Fibroblast of upper back skin (primary cell): Measurements from ENCODE around the gene ANAPC4.

Source experiments
- DNase-seq: peaks from one replicate; pipeline ENCODE4 v3.0.0-alpha.2; 2013

Gene ANAPC4

DNA sequence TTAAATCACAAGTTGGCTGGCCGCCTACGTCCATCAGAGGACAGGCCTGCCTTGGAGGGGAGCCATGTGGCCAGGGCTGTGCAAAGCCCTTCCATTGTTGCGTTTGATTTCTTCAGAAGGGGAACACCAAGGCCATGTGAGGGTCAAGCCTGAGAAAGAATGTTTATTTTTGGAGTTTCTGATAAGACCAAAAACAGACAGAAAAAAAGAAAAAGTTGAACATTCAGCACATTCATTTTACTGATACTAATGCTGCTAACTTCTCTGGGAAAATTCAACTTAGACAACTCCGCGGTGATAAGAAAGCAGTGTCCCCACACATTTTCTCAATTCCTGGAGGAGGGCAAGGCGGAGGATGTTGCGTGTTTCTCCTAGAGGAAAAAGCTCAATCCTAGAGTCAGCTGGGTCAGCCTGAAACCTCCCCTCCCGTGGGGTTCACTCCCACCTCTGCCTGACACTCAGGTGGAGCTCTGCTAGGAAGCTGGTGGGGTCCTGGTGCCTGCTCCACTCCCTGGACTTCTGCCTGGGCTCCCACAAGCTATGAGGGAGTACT lies 63.5 kb downstream of the ANAPC4 start:
- no peak for DNase-seq

DNA sequence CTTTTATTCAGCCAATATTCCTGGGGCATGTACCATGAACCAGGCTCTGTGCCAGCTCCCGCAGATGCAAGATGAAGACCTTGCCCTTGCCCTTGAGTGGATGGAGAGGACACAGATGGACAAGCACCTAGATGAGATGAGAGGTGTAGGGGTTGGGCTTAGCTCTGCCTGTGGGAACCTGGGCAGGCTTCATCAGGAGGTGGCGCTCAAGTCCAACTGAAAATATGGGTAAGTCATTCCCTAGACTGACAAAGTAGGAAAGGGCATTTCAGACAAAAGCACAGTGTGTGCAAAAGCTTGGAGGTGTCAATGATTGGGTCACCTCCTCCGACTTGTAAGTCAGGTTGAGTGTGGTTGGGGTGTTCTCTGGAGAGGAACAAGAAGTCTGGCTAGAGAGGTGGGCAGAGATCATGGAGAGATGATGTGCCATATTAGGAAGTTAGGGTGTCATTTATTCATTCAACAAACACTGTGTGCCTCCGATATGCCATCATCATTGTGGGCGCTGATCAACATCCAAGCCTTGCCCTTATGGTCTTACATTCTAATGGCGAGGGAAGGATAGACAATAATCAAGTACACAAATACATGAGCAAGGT lies 64.6 kb downstream of the ANAPC4 start:
- DNase-seq: peak; percentile 59

DNA sequence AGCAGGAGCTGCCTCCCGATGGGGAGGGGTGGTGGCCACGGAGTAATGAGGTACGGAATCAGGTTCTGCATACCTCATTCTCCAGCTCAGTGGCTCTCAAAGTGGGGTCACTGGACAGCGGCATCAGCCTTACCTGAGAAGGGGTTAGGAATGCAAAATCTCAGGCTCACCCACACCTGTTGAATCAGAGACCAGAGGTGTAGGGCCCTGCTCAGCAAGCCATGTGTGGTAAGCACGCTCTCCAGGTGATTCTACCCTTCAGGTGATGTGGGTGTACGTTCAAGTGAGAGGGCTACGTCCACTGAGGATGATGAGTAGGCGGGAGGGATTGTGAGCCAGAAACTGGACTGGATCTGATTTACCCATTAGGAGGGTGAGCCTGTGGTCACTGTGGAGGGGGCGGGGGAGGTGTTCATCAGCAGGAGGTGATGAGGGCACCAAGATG lies 65.8 kb downstream of the ANAPC4 start:
- no peak for DNase-seq

DNA sequence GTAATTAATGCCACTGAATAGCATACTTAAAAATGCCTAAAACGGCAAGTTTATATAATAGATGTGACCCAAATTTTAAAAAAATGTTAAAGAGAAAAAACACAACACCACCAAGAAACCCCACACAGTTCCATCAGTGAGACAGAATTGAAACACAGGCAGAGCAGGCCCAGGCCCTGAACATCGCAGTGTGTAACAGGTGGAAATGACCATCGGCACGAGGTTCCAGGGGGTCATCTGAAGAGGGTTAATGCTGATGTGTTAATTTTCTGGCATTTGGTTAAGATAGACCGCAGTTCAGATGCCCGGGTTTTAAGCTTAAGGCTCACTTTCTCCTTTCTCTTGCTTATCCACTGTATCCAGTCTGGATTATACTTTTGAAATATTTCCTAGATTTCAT lies 66.8 kb downstream of the ANAPC4 start:
- no peak for DNase-seq

- no peak for DNase-seq
Measured at GRCh38 chr4:25446611-25447010, 69.5 kb downstream of the ANAPC4 start.

- peak; percentile 49 for DNase-seq
Measured at GRCh38 chr4:25448379-25449109, 71.5 kb downstream of the ANAPC4 start.

DNA sequence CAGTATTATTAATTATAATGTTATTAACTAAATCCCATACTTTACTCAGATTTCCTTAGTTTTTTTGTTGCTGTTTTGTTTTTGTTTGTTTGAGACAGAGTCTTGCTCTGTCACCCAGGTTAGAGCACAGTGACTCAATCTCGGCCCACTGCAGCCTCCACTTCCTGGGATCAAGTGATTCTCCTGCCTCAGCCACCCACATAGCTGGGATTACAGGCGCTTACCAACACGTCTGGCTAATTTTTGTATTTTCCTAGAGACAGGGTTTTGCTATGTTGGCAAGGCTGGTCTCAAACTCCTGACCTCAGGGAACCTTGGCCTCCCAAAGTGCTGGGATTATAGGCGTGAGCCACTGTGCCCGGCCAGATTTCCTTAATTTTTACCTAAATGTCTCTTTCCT lies 72.2 kb downstream of the ANAPC4 start:
- no peak for DNase-seq

- no peak for DNase-seq
Measured at GRCh38 chr4:25449688-25450087, 72.6 kb downstream of the ANAPC4 start.

GRCh38 chr4:25450491-25450901 lies 73.4 kb downstream of the ANAPC4 start:
- DNase-seq: no peak

- DNase-seq: no peak
Measured at GRCh38 chr4:25451676-25452075, 74.6 kb downstream of the ANAPC4 start.

- no peak for DNase-seq
Measured at GRCh38 chr4:25452081-25452480, 75.0 kb downstream of the ANAPC4 start.

DNA sequence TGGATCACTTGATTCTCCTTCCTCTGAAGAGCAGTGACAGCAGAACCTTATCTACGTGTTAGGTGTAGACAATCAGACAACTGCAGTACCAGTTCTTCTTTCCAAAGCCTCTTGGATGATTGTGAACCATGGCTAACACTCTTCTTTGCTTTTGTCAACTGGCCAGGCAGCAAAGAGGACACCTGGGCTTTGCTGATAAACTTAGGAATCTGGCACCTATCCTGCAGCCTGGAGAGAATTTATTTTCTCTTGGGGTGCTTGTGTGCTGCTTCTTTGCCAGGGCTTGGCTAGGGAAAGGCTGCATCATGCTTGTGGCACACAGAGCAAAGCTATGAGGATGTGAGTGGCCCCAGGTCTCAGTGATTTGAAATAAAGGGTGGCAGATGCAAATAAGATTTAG lies 77.4 kb downstream of the ANAPC4 start:
- DNase-seq: no peak

- DNase-seq: peak; percentile 50
Measured at GRCh38 chr4:25457053-25457715, 80.1 kb downstream of the ANAPC4 start.

DNA sequence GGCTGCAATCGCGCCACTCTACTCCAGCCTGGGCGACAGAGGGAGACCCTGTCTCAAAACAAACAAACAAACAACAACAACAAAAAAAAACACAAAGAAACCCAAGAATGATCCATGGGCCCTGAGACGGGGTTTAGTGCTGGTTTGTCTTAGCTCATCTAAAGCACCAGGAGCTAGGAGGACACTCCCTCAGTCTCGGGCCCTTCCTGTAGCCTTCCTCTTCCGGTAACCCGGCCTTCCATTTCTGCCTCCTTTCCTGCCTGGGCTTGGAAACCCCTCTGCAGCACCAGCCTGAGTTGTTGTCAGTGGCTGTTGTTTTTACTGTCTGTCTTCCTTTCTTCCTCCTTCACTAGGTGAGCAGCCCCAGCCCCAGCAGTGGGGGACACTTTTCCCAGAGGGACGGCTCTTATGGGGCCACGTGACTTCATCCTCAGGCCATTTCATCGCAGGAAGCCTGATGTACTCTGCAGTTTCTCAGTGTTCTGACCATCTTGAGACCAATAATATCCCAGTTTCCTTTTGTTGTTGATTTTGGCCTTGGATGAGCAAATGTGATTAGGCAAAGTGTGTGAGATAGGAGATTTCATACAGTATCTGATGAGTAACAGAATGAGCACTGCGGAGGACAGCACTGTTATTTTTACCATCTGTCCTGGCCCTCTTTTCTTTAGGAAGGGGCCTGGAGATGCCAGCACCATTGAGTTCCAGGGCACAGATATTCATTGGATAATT lies 90.1 kb downstream of the ANAPC4 start:
- no peak for DNase-seq

- no peak for DNase-seq
Measured at GRCh38 chr4:25467843-25468242, 90.8 kb downstream of the ANAPC4 start.
